Measurements from ENCODE around the gene FAM9C. TPM values are rescaled to one million over a fixed set of nuclear protein-coding genes. Genes with fewer than 3 reads are reported as not detected.

The FAM9C gene
- total RNA-seq, result not detected in 2 replicates

DNA sequence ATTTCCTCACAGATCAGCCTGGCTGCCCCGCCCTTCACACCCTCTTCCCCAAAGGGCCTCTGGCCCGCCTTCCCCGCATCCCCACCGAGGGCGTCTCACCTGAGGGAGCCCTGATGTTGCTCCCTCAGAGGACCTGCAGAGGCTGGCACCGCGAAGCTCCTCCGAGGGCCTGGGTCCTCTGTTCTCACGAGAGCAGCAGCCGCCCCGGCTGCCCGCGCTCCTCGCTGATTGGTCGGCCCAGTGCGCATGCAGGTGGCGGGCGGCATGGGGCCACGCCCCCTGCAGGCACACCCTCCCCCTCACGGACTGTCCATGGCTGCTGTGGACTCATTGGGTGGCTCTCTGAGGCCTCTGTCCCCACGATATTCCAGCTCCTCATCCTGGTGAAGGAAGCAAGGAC lies at the start of gene FAM9C:
Gene FAM9C, minus strand, starts transcription at position 180 of the 400 bp plus-strand sequence. CDS start 831 bp downstream, outside the sequence.

Other genes with a start within 250 kb of the FAM9C start
- not detected in 2 replicates for gene TLR7, start 177.5 kb downstream of the FAM9C start, total RNA-seq
- gene TLR8, start 138.0 kb downstream of the FAM9C start, total RNA-seq, result not detected in 2 replicates
- 1,593 and 3,921 TPM in 2 replicates for gene TMSB4X, start 69.5 kb downstream of the FAM9C start, total RNA-seq

Data from nasal cavity respiratory epithelium epithelial cell of viscerocranial mucosa (primary cell).